IPS-NIHi11 (cell line): ENCODE data around the gene HSFX3.
"Not testable (repeated sequence)": the region's sequence is repeated elsewhere in the genome, so short reads cannot be mapped to it uniquely, and the experiment has no call there.

Source experiments
- DNase-seq: peaks from one replicate; pipeline ENCODE4 v3.0.0; 2012; ENCODE audit warnings: mixed read lengths, low spot score

The HSFX3 gene, protein sequence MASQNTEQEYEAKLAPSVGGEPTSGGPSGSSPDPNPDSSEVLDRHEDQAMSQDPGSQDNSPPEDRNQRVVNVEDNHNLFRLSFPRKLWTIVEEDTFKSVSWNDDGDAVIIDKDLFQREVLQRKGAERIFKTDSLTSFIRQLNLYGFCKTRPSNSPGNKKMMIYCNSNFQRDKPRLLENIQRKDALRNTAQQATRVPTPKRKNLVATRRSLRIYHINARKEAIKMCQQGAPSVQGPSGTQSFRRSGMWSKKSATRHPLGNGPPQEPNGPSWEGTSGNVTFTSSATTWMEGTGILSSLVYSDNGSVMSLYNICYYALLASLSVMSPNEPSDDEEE

DNA sequence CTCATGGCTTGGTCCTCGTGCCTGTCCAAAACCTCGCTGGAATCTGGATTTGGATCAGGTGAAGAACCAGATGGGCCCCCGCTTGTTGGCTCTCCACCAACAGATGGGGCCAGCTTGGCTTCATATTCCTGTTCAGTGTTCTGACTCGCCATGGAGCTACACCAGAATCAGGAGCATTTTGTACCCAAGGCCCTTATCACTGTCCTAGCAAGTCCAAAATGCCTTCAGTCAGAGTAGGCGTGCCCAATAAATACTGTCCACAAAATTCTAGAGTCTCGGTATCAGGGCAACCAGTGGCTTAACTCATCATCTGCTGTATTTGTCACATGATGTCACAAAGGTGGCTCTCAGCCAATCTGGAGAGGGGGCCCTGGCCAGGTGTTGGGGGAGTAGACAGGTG, at the start of gene HSFX3:
TSS of gene HSFX3 (minus strand) at position 224 of the 400 bp plus-strand sequence. CDS start at position 152, 72 bp downstream.
- DNase-seq, result not testable (repeated sequence)

DNA sequence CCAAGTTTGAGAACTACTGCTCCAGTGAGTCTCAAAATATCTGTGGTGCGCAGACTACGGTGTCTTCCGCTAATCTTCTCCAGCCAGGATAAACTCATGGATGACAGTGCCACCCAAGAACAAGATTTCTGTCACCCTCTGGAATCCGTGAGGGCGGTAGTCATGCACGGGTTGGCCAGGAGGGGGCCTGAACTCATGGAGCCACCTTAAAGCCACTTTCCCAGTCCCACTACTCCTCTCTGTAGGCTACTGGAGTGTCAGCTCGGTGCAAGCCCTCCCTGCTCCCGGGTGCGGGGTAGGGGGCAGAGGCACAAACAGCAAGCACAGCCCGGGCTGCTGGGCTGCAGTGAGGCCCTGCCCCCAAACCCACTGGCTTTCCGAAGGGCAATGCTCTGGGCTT, 48.9 kb upstream of the HSFX3 start:
- not testable (repeated sequence) for DNase-seq

GRCh38 chrX:149595943-149596342, 46.2 kb upstream of the HSFX3 start:
- not testable (repeated sequence) for DNase-seq

GRCh38 chrX:149595214-149595613, 45.5 kb upstream of the HSFX3 start, which contains the start of gene HSFX2:
TSS of gene HSFX2 (minus strand) at chrX:149595314. CDS start at chrX:149594700, 614 bp downstream.
- DNase-seq, result not testable (repeated sequence)

- not testable (repeated sequence) for DNase-seq
These were observed 41.3 kb upstream of the HSFX3 start for GRCh38 chrX:149590993-149591392.

- not testable (repeated sequence) for DNase-seq
These were observed 37.6 kb upstream of the HSFX3 start, which contains the start of gene MAGEA9B for GRCh38 chrX:149587359-149587758. TSS of gene MAGEA9B (minus strand) at chrX:149587459. CDS start at chrX:149583179, 4,280 bp downstream.

DNA sequence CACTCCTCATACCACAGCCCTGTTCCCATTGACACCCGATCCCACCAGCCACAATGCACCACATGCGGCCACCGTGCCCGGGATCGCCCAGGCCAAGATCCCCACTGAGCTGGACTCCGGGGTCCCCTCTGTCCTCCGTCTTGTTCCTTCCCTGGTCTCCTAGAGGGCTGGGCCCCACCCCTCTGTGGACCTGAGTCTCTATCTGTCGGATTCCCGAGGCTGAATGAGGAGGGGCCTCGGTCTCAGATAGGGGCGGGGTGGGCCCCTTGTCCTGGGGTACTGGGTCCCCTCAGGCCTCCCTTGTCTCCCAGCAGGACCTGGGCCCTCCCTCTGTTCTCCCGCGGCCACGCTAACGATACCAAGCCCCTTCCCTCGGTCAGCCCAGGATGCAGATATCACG, 35.9 kb upstream of the HSFX3 start:
- not testable (repeated sequence) for DNase-seq

GRCh38 chrX:149573456-149573855, 23.7 kb upstream of the HSFX3 start:
- DNase-seq, result not testable (repeated sequence)

- no peak for DNase-seq
These were observed 23.0 kb upstream of the HSFX3 start for GRCh38 chrX:149572743-149573142.

GRCh38 chrX:149571770-149572169, 22.0 kb upstream of the HSFX3 start:
- DNase-seq, result no peak

- DNase-seq, result no peak
These were observed 20.9 kb upstream of the HSFX3 start for GRCh38 chrX:149570668-149571067.

GRCh38 chrX:149569770-149570169, 20.0 kb upstream of the HSFX3 start:
- DNase-seq, result no peak

- no peak for DNase-seq
These were observed 19.1 kb upstream of the HSFX3 start for GRCh38 chrX:149568701-149569296.

DNA sequence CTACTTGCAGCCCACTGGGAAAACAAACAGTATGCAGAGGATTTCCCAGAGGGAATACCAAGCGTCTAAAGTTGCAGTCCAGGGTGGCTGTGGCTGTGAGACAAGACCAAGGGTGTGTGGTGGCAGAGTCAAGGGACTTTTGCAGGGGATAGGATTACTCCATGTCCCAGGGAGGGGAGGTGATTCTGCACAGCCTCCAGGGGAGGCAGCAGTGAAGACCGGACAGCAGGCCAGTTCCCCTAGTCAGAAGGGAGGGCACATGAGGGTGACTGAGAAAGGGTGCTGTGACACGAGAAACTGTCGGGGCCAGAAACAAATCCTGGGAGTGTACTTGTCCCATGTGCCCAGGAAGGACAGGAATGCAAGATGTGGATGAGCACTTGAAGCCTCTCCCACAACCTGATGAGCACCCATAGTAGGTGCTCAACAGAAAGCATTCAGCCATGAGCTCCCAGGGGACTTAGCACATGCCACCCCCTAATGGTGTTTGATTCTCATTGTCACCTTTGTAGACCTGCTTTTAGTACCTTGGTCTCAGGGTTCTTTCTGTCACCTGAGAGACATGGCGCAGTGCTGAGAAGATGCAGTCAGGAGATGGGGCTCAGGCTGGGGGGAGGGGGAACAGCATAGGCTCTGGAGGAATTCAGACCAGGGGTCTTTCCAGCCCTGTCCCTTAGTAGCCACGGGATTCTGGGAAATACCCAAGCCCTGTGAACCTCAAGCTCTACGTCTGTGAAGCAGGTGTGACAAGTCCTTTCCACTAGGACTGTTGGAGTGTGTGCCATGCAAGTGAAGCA, 18.1 kb upstream of the HSFX3 start:
- DNase-seq, result no peak

DNA sequence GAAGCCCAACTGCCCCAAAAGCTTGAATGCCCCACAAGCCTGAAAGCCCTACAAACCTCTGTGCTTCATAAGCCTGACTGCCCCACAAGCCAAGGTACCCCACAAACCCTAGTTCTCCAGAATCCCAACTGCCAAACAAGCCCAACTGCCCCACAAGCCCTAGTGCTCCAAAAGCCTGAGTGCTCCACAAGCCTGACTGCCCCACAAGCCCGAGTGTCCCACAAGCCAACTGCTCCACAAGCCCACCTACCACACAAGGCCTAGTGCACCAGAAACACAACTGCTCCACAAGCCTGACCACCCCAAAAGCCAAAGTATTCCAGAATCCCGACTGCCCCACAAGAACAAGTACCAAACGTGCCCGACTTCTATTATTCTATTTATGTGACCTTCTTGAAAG, 13.6 kb upstream of the HSFX3 start:
- DNase-seq, result no peak

GRCh38 chrX:149555251-149555650, 5.5 kb upstream of the HSFX3 start:
- DNase-seq, result not testable (repeated sequence)

DNA sequence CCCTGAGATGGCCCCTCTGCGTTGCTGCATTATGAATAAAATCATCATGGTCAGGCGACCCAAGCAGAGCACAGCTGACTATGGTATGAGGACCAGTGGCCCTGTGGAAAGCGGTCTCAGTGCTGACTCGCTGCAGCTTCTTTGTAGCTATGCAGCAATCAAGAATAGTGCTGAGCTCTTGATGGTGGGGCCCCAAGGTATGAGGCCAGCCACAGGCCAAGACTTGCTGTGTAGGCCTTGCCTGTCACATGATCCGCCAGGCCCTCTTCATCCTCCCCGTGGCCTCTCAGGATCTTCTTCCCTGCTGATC, 2.2 kb upstream of the HSFX3 start:
- not testable (repeated sequence) for DNase-seq

GRCh38 chrX:149551245-149551938, 1.7 kb upstream of the HSFX3 start:
- not testable (repeated sequence) for DNase-seq

GRCh38 chrX:149550454-149550853, 730 bp upstream of the HSFX3 start:
- DNase-seq, result not testable (repeated sequence)

DNA sequence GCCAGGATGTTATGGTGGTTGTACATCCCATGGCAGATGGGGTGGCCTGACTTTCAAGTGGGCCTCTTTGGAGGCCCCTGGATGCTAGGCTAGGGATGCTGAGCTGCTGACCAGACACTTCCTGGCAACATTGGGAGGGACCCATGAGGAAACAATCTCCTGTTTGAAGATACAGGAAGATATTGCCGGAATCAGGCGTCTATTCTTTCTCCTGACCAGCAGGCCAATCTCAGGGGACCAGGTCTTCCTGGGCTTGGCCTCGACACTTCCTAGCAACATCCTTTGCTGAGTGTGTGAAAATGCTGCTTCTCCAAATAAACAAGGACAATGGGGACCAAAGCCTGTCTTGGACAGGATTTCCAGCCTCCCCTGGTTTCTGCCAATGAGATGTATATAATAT, 1.9 kb downstream of the HSFX3 start:
- DNase-seq, result not testable (repeated sequence)

- DNase-seq, result not testable (repeated sequence)
These were observed 2.8 kb downstream of the HSFX3 start for GRCh38 chrX:149546962-149547361.
